ENCODE measurements around the gene AKAP1.

AKAP1 gene

GRCh38 chr17:57130708-57131461 is 45.8 kb downstream of the AKAP1 start:
- DNase-seq (ENCODE audit: low read depth), result peak; percentile 69

GRCh38 chr17:57132663-57133062 is 47.6 kb downstream of the AKAP1 start:
- DNase-seq (ENCODE audit: low read depth), result no peak

- no peak for DNase-seq (ENCODE audit: low read depth)
These were observed 48.4 kb downstream of the AKAP1 start for GRCh38 chr17:57133486-57133885.

- DNase-seq (ENCODE audit: low read depth), result no peak
These were observed 50.2 kb downstream of the AKAP1 start for GRCh38 chr17:57135026-57135788.

- no peak for DNase-seq (ENCODE audit: low read depth)
These were observed 50.8 kb downstream of the AKAP1 start for GRCh38 chr17:57135789-57136291.

GRCh38 chr17:57136355-57136754 is 51.3 kb downstream of the AKAP1 start:
- DNase-seq (ENCODE audit: low read depth), result no peak

- no peak for DNase-seq (ENCODE audit: low read depth)
These were observed 53.2 kb downstream of the AKAP1 start for GRCh38 chr17:57138030-57138911.

GRCh38 chr17:57138956-57139576 is 54.0 kb downstream of the AKAP1 start:
- no peak for DNase-seq (ENCODE audit: low read depth)

GRCh38 chr17:57140316-57140715 is 55.3 kb downstream of the AKAP1 start:
- DNase-seq (ENCODE audit: low read depth), result no peak

- no peak for DNase-seq (ENCODE audit: low read depth)
These were observed 57.9 kb downstream of the AKAP1 start for GRCh38 chr17:57142925-57143324.

- DNase-seq (ENCODE audit: low read depth), result no peak
These were observed 58.3 kb downstream of the AKAP1 start for GRCh38 chr17:57143361-57143760.

- no peak for DNase-seq (ENCODE audit: low read depth)
These were observed 58.9 kb downstream of the AKAP1 start for GRCh38 chr17:57143919-57144318.

- no peak for DNase-seq (ENCODE audit: low read depth)
These were observed 59.5 kb downstream of the AKAP1 start for GRCh38 chr17:57144567-57144966.

GRCh38 chr17:57145347-57145746 is 60.3 kb downstream of the AKAP1 start:
- no peak for DNase-seq (ENCODE audit: low read depth)

GRCh38 chr17:57146273-57146672 is 61.2 kb downstream of the AKAP1 start:
- no peak for DNase-seq (ENCODE audit: low read depth)

GRCh38 chr17:57151798-57152197 is 66.8 kb downstream of the AKAP1 start:
- DNase-seq (ENCODE audit: low read depth), result no peak

- no peak for DNase-seq (ENCODE audit: low read depth)
These were observed 68.0 kb downstream of the AKAP1 start for GRCh38 chr17:57152967-57153528.

GRCh38 chr17:57154921-57155320 is 69.9 kb downstream of the AKAP1 start:
- DNase-seq (ENCODE audit: low read depth), result no peak

GRCh38 chr17:57158325-57158724 is 73.3 kb downstream of the AKAP1 start:
- DNase-seq (ENCODE audit: low read depth), result no peak

GRCh38 chr17:57158795-57159194 is 73.7 kb downstream of the AKAP1 start:
- no peak for DNase-seq (ENCODE audit: low read depth)

GRCh38 chr17:57160624-57161023 is 75.6 kb downstream of the AKAP1 start:
- DNase-seq (ENCODE audit: low read depth), result no peak

GRCh38 chr17:57164814-57165213 is 79.8 kb downstream of the AKAP1 start:
- no peak for DNase-seq (ENCODE audit: low read depth)
